Ovary (tissue), 3 donors: ENCODE measurements around the gene HASPIN.

Source experiments
- POLR2A ChIP-seq: fragments of 450-650 bp; IDR thresholded peaks from one replicate; pipeline ENCODE4 v1.6.1; 2017; ENCODE audit warnings: antibody characterized with exemption, mild to moderate bottlenecking, moderate library complexity
- TF ChIP-seq, protein P1 (sequence below), 3 donors: fragments of 450-650 bp in 2 of 3; fragments of 200-600 bp in 1 of 3; IDR thresholded peaks; one replicate each; pipeline versions ENCODE4 v1.5.1 to v1.8.0; 2016 to 2022; ENCODE audit warnings: antibody characterized with exemption in 3 of 3, mild to moderate bottlenecking in 1 of 3
- donor health status: DM: no; HTN: no; CAD: no.

DNA sequence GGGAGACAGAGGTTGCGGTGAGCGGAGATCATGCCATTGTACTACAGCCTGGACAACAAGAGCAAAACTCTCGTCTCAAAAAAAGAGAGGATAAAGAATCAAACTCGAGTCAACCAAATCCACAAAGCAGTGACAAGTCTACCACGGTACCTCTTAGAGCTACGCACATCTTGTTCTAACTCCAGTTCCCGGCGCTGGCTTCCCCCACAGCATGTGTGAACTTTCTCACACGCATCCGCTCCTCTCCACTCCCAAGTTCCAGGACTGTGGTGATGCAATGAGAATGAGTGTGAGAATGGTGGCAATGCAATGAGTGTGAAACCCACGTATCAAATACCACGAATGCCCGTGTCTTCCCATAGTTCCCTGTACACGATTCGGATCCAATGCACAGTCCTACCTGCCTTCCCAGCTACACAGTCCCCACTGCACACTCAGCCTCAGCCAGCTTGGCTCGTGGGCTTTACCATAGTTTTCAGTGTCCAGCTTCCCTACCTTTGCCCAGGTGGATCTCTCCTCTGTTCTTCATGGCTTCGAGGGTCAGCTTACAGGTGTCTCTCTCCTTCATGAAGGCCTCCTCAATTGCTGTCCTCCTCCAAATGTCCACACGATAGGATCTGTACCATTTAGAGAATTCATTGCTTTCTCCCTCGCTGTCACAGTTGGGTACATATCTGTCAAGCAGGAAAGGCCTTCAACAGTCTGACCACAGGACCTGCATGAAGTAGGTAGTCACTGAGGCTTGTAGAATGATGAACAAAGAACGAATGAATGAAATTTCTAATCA, 18.6 kb upstream of the HASPIN start:
- TF ChIP-seq, protein P1, sequence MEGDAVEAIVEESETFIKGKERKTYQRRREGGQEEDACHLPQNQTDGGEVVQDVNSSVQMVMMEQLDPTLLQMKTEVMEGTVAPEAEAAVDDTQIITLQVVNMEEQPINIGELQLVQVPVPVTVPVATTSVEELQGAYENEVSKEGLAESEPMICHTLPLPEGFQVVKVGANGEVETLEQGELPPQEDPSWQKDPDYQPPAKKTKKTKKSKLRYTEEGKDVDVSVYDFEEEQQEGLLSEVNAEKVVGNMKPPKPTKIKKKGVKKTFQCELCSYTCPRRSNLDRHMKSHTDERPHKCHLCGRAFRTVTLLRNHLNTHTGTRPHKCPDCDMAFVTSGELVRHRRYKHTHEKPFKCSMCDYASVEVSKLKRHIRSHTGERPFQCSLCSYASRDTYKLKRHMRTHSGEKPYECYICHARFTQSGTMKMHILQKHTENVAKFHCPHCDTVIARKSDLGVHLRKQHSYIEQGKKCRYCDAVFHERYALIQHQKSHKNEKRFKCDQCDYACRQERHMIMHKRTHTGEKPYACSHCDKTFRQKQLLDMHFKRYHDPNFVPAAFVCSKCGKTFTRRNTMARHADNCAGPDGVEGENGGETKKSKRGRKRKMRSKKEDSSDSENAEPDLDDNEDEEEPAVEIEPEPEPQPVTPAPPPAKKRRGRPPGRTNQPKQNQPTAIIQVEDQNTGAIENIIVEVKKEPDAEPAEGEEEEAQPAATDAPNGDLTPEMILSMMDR (IDR thresholded peaks at IDR 0.05): no peak
- no peak for TF ChIP-seq POLR2A
